Germinal center (tissue), 1 donor: ENCODE measurements around the gene SFXN5.
A peak's percentile ranks its signal among the peaks of the same experiment; 100 is the strongest.
"Not testable (repeated sequence)": the region's sequence is repeated elsewhere in the genome, so short reads cannot be mapped to it uniquely, and the experiment has no call there.

Experiments used
- DNase-seq: peaks from one replicate; pipeline ENCODE4 v3.0.0; 2012; ENCODE audit warnings: mixed read lengths, low spot score

SFXN5 gene

GRCh38 chr2:72921853-72922252, 149.7 kb downstream of the SFXN5 start:
- no peak for DNase-seq

GRCh38 chr2:72921088-72921851, 150.2 kb downstream of the SFXN5 start:
- DNase-seq, result no peak

GRCh38 chr2:72920318-72921087, 151.0 kb downstream of the SFXN5 start:
- peak; percentile 75 for DNase-seq

GRCh38 chr2:72919414-72920317, 151.8 kb downstream of the SFXN5 start:
- no peak for DNase-seq

GRCh38 chr2:72917877-72918553, 153.5 kb downstream of the SFXN5 start:
- DNase-seq, result no peak

- peak; percentile 87 for DNase-seq
Measured at GRCh38 chr2:72917138-72917876, 154.2 kb downstream of the SFXN5 start, which contains the start of gene EMX1. EMX1 (plus strand) TSS chr2:72917519; CDS start chr2:72917853, 334 bp downstream.

- DNase-seq, result no peak
Measured at GRCh38 chr2:72916743-72917137, 154.8 kb downstream of the SFXN5 start.

GRCh38 chr2:72915907-72916742, 155.4 kb downstream of the SFXN5 start:
- peak; percentile 78 for DNase-seq

GRCh38 chr2:72915320-72915906, 156.1 kb downstream of the SFXN5 start:
- DNase-seq, result no peak

GRCh38 chr2:72914589-72915319, 156.8 kb downstream of the SFXN5 start:
- DNase-seq, result no peak

- no peak for DNase-seq
Measured at GRCh38 chr2:72914206-72914559, 157.3 kb downstream of the SFXN5 start.

- DNase-seq, result no peak
Measured at GRCh38 chr2:72913486-72914205, 157.9 kb downstream of the SFXN5 start.

GRCh38 chr2:72911256-72911655, 160.3 kb downstream of the SFXN5 start:
- DNase-seq, result no peak

GRCh38 chr2:72908741-72909140, 162.8 kb downstream of the SFXN5 start:
- DNase-seq, result no peak

- not testable (repeated sequence) for DNase-seq
Measured at GRCh38 chr2:72907369-72907768, 164.1 kb downstream of the SFXN5 start.

- no peak for DNase-seq
Measured at GRCh38 chr2:72901426-72901825, 170.1 kb downstream of the SFXN5 start.

GRCh38 chr2:72900191-72900825, 171.2 kb downstream of the SFXN5 start:
- no peak for DNase-seq

GRCh38 chr2:72898585-72898906, 173.0 kb downstream of the SFXN5 start:
- DNase-seq, result no peak
